GM18951 (cell line): ENCODE measurements around the gene MYOF.
"Not testable (repeated sequence)": the region's sequence is repeated elsewhere in the genome, so short reads cannot be mapped to it uniquely, and the experiment has no call there.

ENCODE experiments used
- POLR2A ChIP-seq: IDR thresholded peaks from 4 replicates; pipeline ENCODE4 v1.6.1; 2011; ENCODE audit warnings: mild to moderate bottlenecking; ENCODE audit not compliant: insufficient read length, insufficient read depth; ENCODE audit errors: extremely low read depth
- in situ Hi-C: fragments of 300-500 bp; cut with MboI; formaldehyde crosslinking; loops from one replicate; pipeline ENCODE4 v1.12.0; 2022; ENCODE audit warnings: low sequenced_read_pairs, mixed read lengths, inconsistent platforms; ENCODE audit not compliant: unreplicated experiment

MYOF gene

DNA sequence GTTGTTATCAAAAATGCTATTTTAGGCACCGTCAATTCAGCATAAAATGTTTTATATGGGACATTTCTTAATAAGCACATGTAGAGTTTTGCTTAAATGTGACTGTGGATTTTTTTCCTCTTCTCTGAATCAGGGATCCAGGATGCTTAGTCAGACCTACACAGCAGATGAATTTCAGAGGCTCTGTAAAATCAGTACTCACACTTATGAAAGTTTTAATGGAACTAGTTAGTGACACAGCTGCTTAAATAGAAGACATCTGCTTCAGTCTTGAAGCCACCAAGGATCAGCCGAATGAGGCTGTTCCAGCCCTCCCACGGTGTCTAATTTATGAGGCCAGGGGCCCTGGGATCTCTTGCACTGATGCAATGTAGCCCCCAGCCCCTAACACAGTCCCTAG, 136.0 kb downstream of the MYOF start:
- no peak for TF ChIP-seq POLR2A
- in situ Hi-C loops = no loop called here

DNA sequence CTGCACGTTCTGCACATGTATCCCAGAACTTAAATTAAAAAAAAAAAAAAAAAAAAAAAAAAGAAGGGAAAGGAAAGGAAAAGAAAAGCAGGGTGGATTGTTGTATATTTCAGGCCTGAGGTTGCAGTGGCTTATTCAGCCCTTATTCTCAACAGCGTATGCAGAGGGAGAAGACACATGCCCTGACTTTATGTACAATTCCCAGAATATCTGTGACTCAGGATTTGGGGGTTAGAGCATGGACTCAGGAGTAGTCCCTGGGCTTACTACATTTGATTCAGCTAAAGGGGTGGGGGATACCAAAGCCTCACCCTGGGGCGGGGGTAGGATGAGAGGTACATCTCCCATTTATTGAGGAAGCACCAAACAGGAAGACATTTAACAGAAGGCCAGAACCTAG, 137.4 kb downstream of the MYOF start:
- no peak for TF ChIP-seq POLR2A
- in situ Hi-C loops = no loop called here

DNA sequence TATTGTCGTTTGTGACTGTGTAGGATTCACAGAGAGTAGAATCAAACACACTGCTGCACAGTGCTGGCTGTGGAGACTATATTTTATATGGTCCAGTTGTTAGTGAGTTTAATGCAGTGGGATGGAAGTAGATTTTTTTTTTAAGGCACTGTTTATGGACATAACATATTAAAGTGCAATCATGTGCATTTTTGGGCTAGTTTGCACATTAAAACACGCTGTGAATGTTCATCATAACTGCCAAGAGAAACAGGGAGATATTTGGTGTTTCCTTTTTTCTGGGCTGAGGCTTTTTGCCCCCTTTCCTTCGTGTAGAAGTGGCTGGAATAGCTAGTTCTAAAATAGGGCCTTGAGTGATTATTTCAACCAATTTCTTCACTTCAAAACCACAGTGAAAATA, 139.2 kb downstream of the MYOF start:
- TF ChIP-seq POLR2A = no peak
- in situ Hi-C loops = no loop called here

DNA sequence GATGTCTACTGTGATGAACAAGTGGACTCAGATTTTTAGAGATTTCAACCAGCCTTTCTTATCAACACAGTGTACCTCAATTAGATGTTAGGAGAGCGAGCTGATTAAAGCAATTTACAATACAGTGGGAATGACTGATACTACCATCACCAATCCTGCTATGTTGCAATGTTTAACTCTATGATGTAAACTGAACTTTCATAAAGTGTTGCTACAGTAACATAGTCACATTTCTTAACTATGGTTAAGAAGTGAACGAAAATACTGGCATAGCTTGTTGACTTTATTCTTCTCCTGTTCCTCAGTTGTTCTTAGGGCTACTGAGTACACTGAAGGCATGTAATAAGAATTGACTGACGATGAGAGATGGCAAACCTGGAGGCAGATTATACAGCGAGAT, 139.8 kb downstream of the MYOF start:
- TF ChIP-seq POLR2A = no peak
- in situ Hi-C loops = no loop called here

DNA sequence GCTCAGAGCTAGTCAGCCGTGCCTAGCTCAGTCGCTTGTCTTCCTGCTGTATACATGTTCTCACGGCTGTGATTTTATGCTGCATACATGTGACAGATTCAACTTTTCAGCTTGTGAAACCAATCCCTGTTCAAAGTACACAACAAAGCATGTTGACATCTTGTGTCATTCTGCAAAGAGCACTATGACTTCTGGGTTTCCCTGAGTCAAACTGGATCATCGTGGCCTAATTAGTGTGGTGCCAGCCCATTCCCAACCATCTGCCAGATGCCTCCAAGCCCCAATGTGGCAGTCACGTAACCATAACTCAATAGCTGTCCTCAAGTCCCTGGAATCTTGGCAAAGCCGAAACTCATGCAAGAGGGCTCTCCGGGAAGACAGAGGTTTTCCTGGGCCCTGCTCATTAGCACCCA, 144.8 kb downstream of the MYOF start:
- in situ Hi-C loops = no loop called here
- TF ChIP-seq POLR2A = no peak

DNA sequence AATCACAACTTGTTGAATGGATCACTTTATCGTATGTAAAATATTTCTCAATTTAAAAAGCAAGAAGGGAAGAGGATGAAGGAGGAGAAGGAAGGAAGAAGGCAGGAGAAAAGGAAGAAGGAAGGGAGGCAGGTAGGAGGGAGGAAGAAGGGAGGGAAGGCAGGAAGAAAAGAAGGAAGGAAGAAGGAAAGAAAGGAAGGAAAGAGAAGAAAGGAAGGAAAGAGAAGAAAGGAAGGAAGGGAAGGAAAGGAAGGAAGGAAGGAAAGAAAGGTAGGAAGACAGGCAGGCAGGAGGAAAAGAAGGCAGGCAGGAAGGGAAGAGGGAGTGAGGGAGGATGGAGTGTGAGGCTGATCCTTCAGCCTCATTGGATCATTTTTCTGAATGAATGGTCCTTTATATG, 145.5 kb downstream of the MYOF start:
- TF ChIP-seq POLR2A = no peak
- in situ Hi-C loops = no loop called here

DNA sequence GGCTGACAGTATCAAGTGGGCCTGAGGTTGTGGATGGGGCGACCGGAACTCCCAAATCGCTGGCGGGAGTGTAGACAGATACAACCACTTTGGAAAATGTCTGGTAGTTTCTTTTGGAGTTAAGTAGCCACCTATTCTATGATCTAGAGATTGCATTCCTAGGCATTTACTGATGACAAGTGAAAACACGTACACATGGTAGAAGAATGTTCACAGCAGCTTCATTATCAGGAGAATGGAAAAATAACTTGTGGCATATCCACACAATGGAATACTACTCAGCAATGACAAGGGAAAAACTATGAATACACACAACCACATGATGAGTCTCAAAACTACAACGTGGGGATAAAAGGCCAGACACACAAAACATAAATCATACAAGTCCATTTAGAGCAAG, 146.0 kb downstream of the MYOF start:
- in situ Hi-C loops = no loop called here
- no peak for TF ChIP-seq POLR2A

DNA sequence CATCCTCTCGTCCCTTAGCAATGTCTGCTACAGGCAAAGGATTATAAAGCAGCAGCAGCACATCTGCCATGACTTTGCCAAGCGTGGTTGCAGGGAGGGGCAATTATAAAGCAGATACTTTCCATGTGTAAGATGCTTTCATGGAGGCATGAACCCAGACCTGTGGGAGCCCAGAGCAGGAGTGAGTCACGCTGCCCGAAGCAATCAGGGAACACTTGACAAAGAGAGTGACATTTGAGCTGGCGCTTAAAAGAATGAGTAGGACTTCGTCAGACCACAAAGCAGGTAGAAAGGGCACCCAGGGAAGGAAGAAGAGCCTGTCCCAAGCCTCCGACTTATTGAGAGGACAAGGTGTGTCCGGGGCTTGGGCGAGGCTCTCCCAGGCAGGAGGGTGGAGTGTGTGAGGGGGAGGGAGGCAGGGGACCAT, 147.2 kb downstream of the MYOF start:
- in situ Hi-C loops = no loop called here
- no peak for TF ChIP-seq POLR2A

DNA sequence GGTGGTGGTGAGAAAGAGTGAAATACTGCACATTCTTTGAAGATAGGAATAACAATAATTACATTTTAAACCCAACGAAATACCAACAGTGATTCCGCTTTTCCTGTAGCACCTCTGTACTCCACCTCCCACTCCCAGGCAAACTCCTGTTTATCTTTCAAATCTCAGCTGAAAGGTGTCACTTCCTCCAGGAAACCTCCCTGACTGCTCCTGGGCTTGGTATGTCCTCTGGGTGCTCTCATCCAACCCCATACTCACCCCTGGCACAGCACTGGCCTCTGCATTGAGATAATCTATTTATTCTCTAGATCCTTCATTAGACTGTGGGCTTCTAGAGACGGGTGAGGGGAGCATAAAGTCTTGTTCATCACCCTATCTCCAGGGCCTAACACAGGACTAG, 148.0 kb downstream of the MYOF start:
- TF ChIP-seq POLR2A = no peak
- in situ Hi-C loops = no loop called here

DNA sequence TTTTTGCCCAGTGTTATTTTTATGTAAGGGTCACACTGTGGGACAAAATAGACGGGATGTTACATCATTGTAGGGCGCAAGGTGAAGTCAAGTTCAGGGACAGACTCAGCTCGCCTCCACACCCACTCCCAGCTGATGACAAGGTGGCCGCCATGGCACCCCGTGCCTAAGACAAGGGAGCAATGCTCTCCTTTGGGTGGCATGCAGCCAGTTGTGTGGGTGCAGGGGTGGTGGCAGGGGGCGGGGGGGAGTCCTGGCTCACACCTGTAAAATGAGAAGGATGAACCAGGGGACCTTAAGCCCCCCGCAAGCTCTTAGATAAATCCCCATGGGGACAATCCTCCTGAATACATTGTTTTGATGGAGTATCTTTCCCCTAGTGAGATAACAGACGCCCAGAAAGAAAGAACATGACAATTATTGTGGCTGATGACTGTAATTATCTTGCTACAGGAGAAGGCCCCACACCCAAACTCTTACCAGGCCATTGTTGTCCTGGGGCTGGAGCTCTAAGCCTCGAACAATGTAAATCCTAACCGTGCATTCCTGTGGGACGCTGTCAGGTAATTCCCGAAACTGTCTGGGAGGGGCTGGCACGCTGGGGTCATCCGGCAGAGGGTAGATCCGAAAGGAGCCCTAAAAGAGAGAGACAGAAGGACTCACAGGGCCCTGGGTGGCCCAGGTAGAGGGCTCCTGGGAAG, 148.7 kb downstream of the MYOF start:
- in situ Hi-C loops = no loop called here

DNA sequence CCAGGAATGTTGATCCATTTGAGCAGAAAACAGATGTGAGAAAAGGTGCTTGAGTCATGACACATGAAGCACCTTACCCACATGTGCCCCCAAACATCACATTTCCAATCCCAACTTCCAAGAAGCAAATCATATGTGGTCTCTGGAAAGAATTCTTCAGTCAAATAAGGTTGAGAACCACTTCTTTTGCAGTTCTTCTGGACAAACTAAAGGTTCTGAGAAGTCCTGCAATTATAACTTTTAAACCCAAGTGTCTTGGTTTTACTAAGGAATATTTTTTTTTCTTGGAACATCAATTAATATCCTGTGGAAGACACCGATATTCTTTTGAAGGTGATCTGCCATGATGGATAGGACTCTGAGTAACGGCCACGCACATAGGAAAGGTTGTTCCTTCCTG, 151.3 kb downstream of the MYOF start:
- TF ChIP-seq POLR2A = no peak
- in situ Hi-C loops = no loop called here

More for the DNA sequence above, 148.7 kb downstream of the MYOF start:
- no peak for TF ChIP-seq POLR2A

DNA sequence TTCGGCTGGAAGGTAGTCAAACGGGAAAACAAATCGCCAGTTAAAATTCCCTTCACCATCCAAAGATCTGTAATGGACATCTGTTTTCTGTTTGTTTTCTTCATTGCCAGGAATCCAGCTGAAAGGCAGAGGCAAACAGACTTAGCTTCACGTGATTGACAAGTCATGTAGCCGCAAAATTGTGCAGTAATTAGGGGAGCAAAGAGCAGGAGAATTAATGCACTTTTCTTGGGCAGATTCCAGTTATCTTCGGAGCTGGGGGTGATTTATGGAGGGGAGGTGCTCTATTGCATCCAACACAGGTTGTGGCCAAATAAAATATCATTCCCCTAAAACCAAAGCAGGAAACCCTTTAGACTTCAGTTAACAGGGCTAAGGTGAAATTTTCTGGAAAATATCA, 162.2 kb downstream of the MYOF start:
- TF ChIP-seq POLR2A = no peak
- in situ Hi-C loops = no loop called here

DNA sequence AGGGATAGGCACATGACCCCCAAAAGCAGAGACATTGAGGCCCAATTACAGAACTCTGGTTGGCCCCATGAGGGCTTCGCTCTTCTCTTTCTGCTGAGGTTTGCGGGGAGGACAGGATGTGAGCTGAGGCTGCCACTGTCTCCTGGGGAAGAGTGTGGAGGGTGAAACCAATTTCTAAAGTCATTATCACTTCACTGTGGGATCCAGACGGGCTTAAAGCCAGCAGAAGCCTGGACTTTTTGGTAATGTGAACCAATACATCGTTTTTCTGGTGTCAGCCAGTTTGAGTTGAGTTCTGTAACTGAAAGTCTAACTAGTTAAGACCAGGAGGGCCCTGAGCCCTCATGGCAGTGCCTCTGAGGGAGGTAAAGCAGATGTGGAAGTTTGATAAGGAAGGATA, 163.0 kb downstream of the MYOF start:
- in situ Hi-C loops = no loop called here
- no peak for TF ChIP-seq POLR2A

DNA sequence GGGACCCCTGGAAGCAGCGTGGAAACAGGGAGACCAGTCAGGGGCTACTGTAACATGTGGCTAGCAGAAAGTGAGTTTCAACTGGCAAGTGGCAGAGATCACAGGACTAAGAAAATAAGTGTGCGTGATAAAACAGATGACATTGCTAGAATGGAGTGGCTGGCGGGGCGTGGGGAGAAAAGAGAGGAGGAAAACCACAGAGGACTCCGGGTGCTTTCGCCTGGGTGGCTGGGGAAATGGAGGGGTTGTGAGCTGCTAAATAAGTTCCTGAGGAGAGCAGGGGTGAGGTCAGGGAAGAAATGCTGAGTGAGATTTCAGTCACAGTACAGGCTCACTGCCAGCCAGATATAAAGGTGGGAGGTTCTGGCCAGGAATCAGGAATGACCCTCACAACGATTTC, 166.9 kb downstream of the MYOF start:
- TF ChIP-seq POLR2A = no peak
- in situ Hi-C loops = no loop called here

DNA sequence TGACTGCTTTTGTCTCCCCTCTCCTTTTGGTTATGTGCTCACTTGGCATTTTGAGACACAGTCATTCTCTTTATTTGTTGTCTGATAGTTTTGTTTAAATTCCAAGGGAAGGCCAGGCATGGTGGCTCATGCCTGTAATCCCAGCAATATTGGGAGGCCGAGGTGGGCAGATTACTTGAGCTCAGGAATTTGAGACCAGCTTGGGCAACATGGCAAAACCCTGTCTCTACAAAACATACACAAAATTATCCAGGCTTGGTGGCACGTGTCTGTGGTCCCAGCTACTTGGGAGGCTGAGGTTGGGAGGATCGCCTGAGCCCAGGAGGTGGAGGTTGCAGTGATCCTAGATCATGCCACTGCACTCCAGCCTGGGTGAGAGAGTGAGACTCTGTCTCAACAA, 167.5 kb downstream of the MYOF start:
- in situ Hi-C loops = not testable (repeated sequence)
